Gastrocnemius medialis (tissue), 4 donors: Measurements from ENCODE around the gene TRMT44.

ENCODE experiments used
- POLR2A ChIP-seq, 2 donors: fragments of 450-650 bp; IDR thresholded peaks; one replicate each; pipeline ENCODE4 v1.6.1; 2017; ENCODE audit warnings: antibody characterized with exemption in 2 of 2, mild to moderate bottlenecking in 2 of 2, moderate library complexity in 2 of 2
- TF ChIP-seq, protein P1 (sequence below), 5 experiments: fragments of 450-650 bp in 3 of 5; fragments of 200-600 bp in 2 of 5; sonication (generic) in 2 of 5; IDR thresholded peaks in 4 of 5; conservative IDR thresholded peaks in 1 of 5; 1 replicate in 4 of 5; 2 replicates in 1 of 5; pipeline ENCODE4 v1.5.1; 2016 to 2019; ENCODE audit warnings: antibody characterized with exemption in 5 of 5, mild to moderate bottlenecking in 3 of 5, moderate library complexity in 3 of 5

DNA sequence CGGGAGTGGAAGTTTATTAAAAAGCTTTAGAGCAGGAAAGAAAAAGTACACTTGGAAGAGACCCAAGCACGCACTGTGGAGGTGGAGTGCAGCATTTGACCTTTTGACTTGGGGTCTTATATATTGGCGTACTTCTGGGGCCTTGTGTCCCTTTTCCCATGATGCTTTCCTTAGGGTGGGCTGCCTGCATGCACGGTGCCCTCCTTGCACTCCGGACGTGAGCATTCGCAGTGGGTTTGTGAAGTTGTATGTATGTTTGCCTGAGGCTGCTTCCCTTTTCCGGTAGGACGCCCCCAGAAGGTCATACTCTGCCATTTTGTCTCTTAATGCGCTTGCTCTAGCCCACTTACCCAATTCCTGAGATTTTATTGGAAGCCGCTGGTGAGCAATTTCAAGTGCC is 39.6 kb downstream of the TRMT44 start:
- TF ChIP-seq, protein P1, sequence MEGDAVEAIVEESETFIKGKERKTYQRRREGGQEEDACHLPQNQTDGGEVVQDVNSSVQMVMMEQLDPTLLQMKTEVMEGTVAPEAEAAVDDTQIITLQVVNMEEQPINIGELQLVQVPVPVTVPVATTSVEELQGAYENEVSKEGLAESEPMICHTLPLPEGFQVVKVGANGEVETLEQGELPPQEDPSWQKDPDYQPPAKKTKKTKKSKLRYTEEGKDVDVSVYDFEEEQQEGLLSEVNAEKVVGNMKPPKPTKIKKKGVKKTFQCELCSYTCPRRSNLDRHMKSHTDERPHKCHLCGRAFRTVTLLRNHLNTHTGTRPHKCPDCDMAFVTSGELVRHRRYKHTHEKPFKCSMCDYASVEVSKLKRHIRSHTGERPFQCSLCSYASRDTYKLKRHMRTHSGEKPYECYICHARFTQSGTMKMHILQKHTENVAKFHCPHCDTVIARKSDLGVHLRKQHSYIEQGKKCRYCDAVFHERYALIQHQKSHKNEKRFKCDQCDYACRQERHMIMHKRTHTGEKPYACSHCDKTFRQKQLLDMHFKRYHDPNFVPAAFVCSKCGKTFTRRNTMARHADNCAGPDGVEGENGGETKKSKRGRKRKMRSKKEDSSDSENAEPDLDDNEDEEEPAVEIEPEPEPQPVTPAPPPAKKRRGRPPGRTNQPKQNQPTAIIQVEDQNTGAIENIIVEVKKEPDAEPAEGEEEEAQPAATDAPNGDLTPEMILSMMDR (IDR thresholded peaks at IDR 0.05 in 4 of 5, conservative IDR thresholded peaks at IDR 0.05 in 1 of 5), result no peak
- no peak for TF ChIP-seq POLR2A (IDR thresholded peaks at IDR 0.05)
